ENCODE data around the gene HS6ST2.
"Not testable (repeated sequence)": the region's sequence is repeated elsewhere in the genome, so short reads cannot be mapped to it uniquely, and the experiment has no call there.

The HS6ST2 gene

DNA sequence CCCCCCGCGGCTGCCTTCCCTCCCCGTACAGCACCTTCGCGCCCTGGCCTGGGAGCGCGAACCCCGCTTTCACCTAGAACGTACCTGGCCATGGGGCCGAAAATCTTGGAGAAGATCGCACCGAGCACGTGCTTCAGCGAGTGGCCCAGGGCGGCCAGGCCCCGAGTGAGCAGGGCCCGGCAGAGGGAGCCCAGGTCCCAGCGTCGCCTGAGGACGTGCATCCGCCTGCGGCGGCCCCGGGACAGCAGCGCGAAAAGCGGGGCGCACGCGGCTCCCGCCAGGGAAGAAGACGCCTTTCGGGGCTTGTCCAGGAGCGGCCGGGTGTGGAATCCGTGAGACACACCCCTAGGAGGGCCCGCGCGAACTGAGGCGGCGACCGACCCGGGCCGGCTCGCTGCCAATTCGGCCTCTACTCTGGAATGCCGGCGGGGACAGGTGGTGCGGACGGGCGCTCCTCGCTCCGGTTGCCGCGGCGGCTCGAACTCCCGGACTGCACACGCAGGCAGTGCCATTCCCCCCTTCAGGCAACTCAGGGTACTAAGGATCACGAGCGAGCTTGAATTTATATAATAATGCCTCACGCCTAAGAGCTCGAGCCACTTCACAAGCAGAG lies at the start of gene HS6ST2:
Gene HS6ST2, minus strand, starts transcription at position 539 of the 613 bp plus-strand sequence.
- DNase-seq (ENCODE audit: low read depth), result no peak

DNA sequence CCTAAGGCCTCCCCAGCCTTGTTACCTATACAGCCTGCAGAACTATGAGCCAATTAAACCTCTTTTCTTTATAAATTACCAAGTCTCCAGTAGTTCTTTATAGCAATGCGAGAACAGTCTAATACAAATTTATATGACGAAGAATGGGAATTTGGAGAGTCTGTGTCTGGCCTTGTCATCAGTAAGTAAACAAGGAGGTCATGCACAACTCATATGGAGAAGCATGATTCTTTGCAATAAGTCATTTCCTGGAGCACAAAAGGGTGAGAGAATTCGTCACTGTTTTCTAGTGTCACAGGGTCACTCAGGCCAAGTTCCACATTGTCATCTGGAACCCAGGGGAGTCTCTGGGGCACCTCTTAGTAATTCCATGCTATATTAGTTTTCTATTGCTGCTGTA lies 49.0 kb upstream of the HS6ST2 start:
- DNase-seq (ENCODE audit: low read depth), result no peak

- DNase-seq (ENCODE audit: low read depth), result no peak
Measured at GRCh38 chrX:133005616-133006015, 47.2 kb upstream of the HS6ST2 start.

DNA sequence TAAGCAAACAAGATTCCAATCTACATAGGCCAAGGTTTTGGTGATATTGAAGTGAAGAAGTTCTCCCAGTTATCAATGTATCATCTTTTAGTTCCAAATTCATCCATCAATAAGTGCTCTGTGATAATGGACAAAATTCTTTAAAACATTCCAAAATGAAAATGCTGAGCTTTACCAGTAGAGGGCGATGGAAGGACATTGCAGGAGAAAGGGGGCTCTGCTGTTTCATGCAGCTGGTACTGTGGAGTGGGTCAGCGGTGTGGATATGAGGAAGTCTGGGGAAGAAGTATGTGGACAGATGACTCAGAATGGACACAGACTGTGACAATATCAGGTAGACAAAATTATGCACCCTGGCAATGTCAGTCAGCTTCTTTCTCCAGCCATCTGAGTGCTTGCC lies 46.6 kb upstream of the HS6ST2 start:
- no peak for DNase-seq (ENCODE audit: low read depth)

GRCh38 chrX:132999209-132999608 lies 40.8 kb upstream of the HS6ST2 start:
- DNase-seq (ENCODE audit: low read depth), result no peak

DNA sequence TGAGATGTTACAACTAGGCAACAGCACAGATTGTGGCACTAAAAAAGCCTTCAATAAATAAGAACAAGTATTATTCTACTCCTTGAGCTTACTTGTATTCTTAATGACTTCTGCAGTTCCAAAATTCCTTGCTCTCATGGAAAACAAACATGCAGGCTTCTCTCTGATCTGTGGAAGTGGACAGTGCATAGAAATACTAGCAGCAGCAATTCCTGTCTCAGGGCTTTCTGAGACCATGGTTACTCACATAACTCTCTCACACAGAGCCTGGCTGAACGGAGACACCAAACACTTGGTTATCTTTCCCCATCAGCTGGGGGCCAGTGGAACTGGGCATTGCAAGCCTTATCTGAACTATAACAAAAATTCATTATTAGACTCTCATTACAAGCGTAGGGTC lies 32.4 kb upstream of the HS6ST2 start:
- no peak for DNase-seq (ENCODE audit: low read depth)

GRCh38 chrX:132986556-132986955 lies 28.1 kb upstream of the HS6ST2 start:
- no peak for DNase-seq (ENCODE audit: low read depth)

- DNase-seq (ENCODE audit: low read depth), result no peak
Measured at GRCh38 chrX:132984058-132984650, 25.7 kb upstream of the HS6ST2 start.

- no peak for DNase-seq (ENCODE audit: low read depth)
Measured at GRCh38 chrX:132983496-132983895, 25.1 kb upstream of the HS6ST2 start.

GRCh38 chrX:132980035-132980434 lies 21.6 kb upstream of the HS6ST2 start:
- not testable (repeated sequence) for DNase-seq (ENCODE audit: low read depth)

DNA sequence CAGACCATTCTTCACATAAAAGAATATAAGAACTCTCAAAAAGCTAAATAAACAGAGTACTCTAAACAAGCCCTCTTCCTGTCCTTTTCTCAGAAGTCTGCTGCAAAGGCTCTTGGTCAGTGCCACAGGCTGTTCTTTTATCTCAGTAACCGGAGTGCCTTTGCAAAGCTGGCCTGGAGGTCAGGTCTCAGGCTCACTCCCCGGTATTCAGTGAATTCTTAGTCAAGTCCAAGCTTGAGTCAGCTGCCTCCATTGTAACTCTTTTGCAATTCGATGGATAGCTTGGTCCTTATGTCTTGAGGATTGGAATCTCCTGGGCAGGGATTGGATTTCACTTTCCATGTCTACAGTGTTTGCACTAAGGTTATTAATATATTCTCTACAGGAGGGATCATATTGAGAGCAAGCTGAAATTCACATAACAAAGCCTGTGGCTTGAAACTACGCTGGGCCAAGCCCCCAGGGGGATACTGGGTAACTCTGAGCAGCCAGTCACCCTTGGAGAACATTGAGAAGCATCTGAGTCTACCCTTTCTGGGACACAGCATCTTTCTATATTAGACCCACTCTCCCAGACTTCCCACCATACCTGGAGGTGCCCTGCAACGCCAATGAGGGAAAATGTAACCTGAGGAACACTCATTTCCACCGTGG lies 10.0 kb upstream of the HS6ST2 start:
- no peak for DNase-seq (ENCODE audit: low read depth)

GRCh38 chrX:132967049-132967448 lies 8.6 kb upstream of the HS6ST2 start:
- DNase-seq (ENCODE audit: low read depth), result no peak

- DNase-seq (ENCODE audit: low read depth), result no peak
Measured at GRCh38 chrX:132965461-132965860, 7.0 kb upstream of the HS6ST2 start.

DNA sequence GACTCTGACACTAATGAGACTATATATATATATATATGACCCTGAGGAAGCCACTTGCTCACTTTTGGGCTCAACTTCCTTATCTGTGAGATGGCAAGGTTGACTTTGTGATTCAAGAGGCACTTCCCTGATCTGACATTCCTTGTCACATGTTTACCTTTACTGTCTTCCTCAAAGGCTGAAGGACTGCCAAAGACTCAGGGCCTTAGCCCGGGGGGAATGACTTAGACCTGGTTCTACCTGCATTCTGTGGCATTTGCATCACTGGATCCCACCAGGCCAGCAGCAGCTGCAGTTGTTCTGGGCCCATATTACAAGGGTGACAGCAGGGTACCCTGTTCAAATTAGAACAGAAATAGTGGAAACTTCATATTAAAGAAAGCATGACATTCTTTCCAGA lies 3.1 kb upstream of the HS6ST2 start:
- DNase-seq (ENCODE audit: low read depth), result no peak

- DNase-seq (ENCODE audit: low read depth), result no peak
Measured at GRCh38 chrX:132957211-132958090, 978 bp downstream of the HS6ST2 start.

- no peak for DNase-seq (ENCODE audit: low read depth)
Measured at GRCh38 chrX:132956421-132957210, 1.8 kb downstream of the HS6ST2 start.

DNA sequence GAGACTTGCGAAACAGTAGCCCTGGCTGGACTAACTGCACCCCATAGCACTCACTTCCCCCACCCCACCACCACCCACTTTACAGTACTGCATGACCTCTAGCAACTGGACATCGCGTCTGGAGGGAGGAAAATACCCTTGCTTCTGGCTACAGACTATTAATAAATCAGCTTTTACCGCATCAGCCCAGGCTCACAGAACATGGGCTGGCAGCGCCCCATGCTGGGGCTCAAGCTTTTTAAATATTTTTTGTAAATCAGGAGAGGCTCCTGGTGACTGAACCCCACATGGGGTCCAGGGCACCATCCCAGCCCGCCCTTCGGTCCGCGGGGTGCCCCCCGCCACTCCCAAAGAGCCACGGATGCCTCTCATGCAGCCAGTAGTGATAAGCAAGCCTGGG lies 2.7 kb downstream of the HS6ST2 start:
- no peak for DNase-seq (ENCODE audit: low read depth)

- no peak for DNase-seq (ENCODE audit: low read depth)
Measured at GRCh38 chrX:132954323-132954722, 4.1 kb downstream of the HS6ST2 start.

DNA sequence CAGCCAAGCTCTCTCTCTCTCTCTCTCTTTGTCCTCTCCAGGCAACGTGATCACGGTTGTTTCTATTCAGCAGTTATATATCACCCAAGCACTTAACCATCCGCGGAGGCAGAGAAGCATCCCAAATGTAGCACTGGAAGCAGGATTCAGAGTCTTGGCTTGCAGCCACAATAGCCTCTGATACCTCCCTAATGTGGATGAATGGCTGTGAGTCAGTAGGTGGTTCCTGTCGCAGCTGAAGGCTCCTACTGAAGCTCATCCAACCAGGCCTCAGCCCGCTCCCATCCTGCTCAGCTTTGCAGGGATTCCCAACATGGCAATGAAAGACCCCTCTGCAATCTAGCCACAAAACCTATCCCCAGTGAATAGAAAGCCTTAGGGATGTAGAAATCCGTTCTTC lies 5.1 kb downstream of the HS6ST2 start:
- DNase-seq (ENCODE audit: low read depth), result no peak

DNA sequence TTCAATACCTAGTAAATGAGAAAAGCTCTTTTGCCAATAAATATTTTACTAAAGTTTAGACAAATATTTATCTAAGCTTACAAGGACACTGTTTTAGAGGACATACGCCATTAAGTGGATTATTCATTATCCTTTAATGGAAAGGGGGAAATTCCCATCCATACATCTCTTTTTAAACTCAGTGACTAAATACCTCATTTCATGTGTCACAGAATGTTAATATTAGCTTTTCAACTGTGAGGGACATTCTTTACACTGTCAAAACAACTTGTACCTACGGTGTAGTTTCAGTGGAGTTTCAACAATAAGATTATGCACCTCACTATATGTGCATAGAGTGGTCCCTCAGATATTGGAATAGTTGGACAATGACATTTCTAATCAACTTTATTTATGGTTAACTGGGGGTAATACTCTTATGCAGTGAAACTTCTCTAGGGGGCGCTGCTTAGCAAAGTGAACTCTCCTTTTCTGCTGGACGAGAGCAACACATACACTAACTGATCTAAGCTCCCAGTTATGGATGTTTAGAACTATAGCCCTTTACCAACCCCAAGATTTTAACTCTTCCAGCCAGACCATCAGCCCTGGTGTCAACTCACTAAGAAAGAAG lies 9.7 kb downstream of the HS6ST2 start:
- no peak for DNase-seq (ENCODE audit: low read depth)

GRCh38 chrX:132945055-132945599 lies 13.3 kb downstream of the HS6ST2 start:
- DNase-seq (ENCODE audit: low read depth), result not testable (repeated sequence)
